T-cell (primary cell): ENCODE measurements around the gene ADK. TPM values are rescaled to one million over a fixed set of nuclear protein-coding genes. Genes with fewer than 3 reads are reported as not detected.

Experiments
- ATAC-seq, 4 experiments: fragments of 200-7000 bp in 3 of 4; fragments of 150-1000 bp in 1 of 4; cut with Tn5 transposase; replicated peaks in 1 of 4; 1 replicate in 3 of 4; 2 replicates in 1 of 4; pipeline ENCODE4 v1.10.0; 2021; ENCODE audit warnings: moderate library complexity in 3 of 4, mild to moderate bottlenecking in 2 of 4, moderate number of reproducible peaks in 1 of 4
- CTCF ChIA-PET, 2 donors: fragments of 300-600 bp; sonication (Branson Sonifier 250); formaldehyde crosslinking; loops; one replicate each; lab custom pipeline; 2022; ENCODE audit warnings: antibody characterized with exemption in 2 of 2; lab: Charles Lee
- POLR2A ChIA-PET, 2 donors: fragments of 300-600 bp; sonication (Branson Sonifier 250); formaldehyde crosslinking; loops; one replicate each; lab custom pipeline; 2022; ENCODE audit warnings: antibody characterized with exemption in 2 of 2; lab: Charles Lee
- DNase-seq, 35 experiments: peaks; one replicate each; pipeline versions ENCODE4 v3.0.0 to v3.0.0-alpha.2; 2013 to 2023
- H3K27ac ChIP-seq: one replicate; pipeline ENCODE4 v1.5.1; 2013; ENCODE audit warnings: low read length
- H3K27me3 ChIP-seq, 2 experiments: replicated peaks in 1 of 2; 1 replicate in 1 of 2; 2 replicates in 1 of 2; pipeline versions ENCODE4 v1.6.1 to v1.7.0; 2013; ENCODE audit warnings: low read length in 1 of 2, mixed read lengths in 1 of 2; ENCODE audit not compliant: control insufficient read depth in 2 of 2, insufficient read depth in 2 of 2; ENCODE audit errors: extremely low read depth in 1 of 2
- H3K36me3 ChIP-seq, 2 donors: 1 replicate in 1 of 2; 2 replicates in 1 of 2; pipeline versions ENCODE4 v1.6.1 to v1.7.0; 2013; ENCODE audit warnings: low read length in 1 of 2; ENCODE audit not compliant: control insufficient read depth in 2 of 2, insufficient read depth in 1 of 2; ENCODE audit errors: extremely low read depth in 1 of 2
- H3K4me1 ChIP-seq, 2 experiments: 1 replicate in 1 of 2; 2 replicates in 1 of 2; pipeline versions ENCODE4 v1.6.1 to v1.7.0; 2013; ENCODE audit warnings: low read length in 2 of 2, mixed read lengths in 1 of 2; ENCODE audit not compliant: insufficient read depth in 2 of 2, control insufficient read depth in 1 of 2; ENCODE audit errors: extremely low read depth in 1 of 2
- H3K4me3 ChIP-seq, 2 donors: 1 replicate in 1 of 2; 2 replicates in 1 of 2; pipeline versions ENCODE4 v1.5.1 to v1.7.0; 2013; ENCODE audit warnings: mild to moderate bottlenecking in 2 of 2, low read length in 1 of 2, moderate library complexity in 1 of 2; ENCODE audit not compliant: control insufficient read depth in 1 of 2; ENCODE audit errors: extremely low read depth in 1 of 2
- H3K9me3 ChIP-seq: 2 replicates; pipeline ENCODE4 v1.7.0; 2013
- H3K27ac Mint-ChIP-seq, 2 donors: one replicate each; pipeline ENCODE4 v1.8.0; 2020 to 2021; ENCODE audit warnings: mild to moderate bottlenecking in 2 of 2, mixed read lengths in 2 of 2
- H3K27me3 Mint-ChIP-seq, 2 donors: one replicate each; pipeline ENCODE4 v1.8.0; 2021 to 2022; ENCODE audit warnings: mixed read lengths in 2 of 2
- H3K36me3 Mint-ChIP-seq: one replicate; pipeline ENCODE4 v1.8.0; 2021; ENCODE audit warnings: mixed read lengths
- H3K4me1 Mint-ChIP-seq, 3 donors: one replicate each; pipeline ENCODE4 v1.8.0; 2020 to 2022; ENCODE audit warnings: mixed read lengths in 3 of 3, mild to moderate bottlenecking in 1 of 3
- H3K4me3 Mint-ChIP-seq, 3 donors: one replicate each; pipeline ENCODE4 v1.8.0; 2020 to 2022; ENCODE audit warnings: mild to moderate bottlenecking in 3 of 3, mixed read lengths in 3 of 3, moderate library complexity in 3 of 3
- H3K9me3 Mint-ChIP-seq, 3 donors: one replicate each; pipeline ENCODE4 v1.8.0; 2020 to 2022; ENCODE audit warnings: mixed read lengths in 3 of 3
- WGBS: methylation state at CpG from one replicate; pipeline ENCODE4 v1.1.5; 2013; ENCODE audit warnings: missing lambda C conversion rate; ENCODE audit not compliant: insufficient coverage; 5-methylcytosine and 5-hydroxymethylcytosine counted together
- total RNA-seq, 35 experiments: library from RNA in 6 of 35; stranded (reverse) in 6 of 35; fragments of 120-200 nt in 1 of 35; gene quantifications; one replicate each; pipeline versions ENCODE4 v1.2.1 to v1.2.4 and lab custom pipeline; 2013 to 2026

ADK gene
- total RNA-seq, 5 donors from 2014 or later (not counting 1 experiment from before 2014, with no cell fraction given) = 20.7 to 32.8 (median 23.6) TPM

GRCh38 chr10:74383642-74384041 is 232.6 kb downstream of the ADK start:
- H3K9me3 Mint-ChIP-seq = peaks cover 0 to 4% (median 0%) of the 10 kb centered on the region in 3 donors
- ChIA-PET CTCF (no interaction called here), POLR2A (no interaction called here)
- Histone ChIP-seq H3K9me3 (no peaks in the 10 kb centered on the region), H3K27me3 (no peaks in the 10 kb centered on the region), H3K4me3 (no peak overlapping the region), H3K27ac (no peak overlapping the region), H3K36me3 (no peaks in the 10 kb centered on the region), H3K4me1 (peaks cover 0 to 33% of the 10 kb centered on the region in 2 experiments)
- DNase-seq (peak in 1 of 35 experiments; percentile 13), ATAC-seq (peak; percentile 48 to 69 (median 62))
- H3K4me1 Mint-ChIP-seq = peaks cover 32 to 70% (median 37%) of the 10 kb centered on the region in 3 donors
- peak overlapping the region; percentile 40 to 93 for H3K27ac Mint-ChIP-seq
- H3K36me3 Mint-ChIP-seq = peaks cover 20% of the 10 kb centered on the region
- H3K4me3 Mint-ChIP-seq = peak overlapping the region in 1 of 3 donors; percentile 42
- H3K27me3 Mint-ChIP-seq = no peaks in the 10 kb centered on the region

GRCh38 chr10:74384615-74385183 is 233.7 kb downstream of the ADK start:
- Mint-ChIP-seq H3K36me3 (peaks cover 16% of the 10 kb centered on the region), H3K4me1 (peaks cover 35 to 68% (median 43%) of the 10 kb centered on the region in 3 donors), H3K9me3 (peaks cover 0 to 4% (median 0%) of the 10 kb centered on the region in 3 donors), H3K4me3 (peak overlapping the region in 1 of 3 donors; percentile 0), H3K27me3 (no peaks in the 10 kb centered on the region), H3K27ac (peak overlapping the region; percentile 0 to 53)
- no peak overlapping the region for H3K27ac ChIP-seq
- POLR2A ChIA-PET = interaction anchor here in 1 of 2 donors (0.5 kb wide), 1 partner anchor 132 kb away, joined by 6 read pairs; no protein-coding TSS in a partner anchor
- CTCF ChIA-PET = no interaction called here
- ATAC-seq (no peak), DNase-seq (no peak)
- 100% methylated on average over 1 of the region's 3 CpGs for WGBS
- H3K9me3 ChIP-seq = no peaks in the 10 kb centered on the region
- H3K36me3 ChIP-seq = no peaks in the 10 kb centered on the region
- H3K4me1 ChIP-seq = peaks cover 0 to 33% of the 10 kb centered on the region in 2 experiments
- no peaks in the 10 kb centered on the region for H3K27me3 ChIP-seq
- H3K4me3 ChIP-seq = no peak overlapping the region

- no peaks in the 10 kb centered on the region for H3K9me3 ChIP-seq
- DNase-seq (no peak), ATAC-seq (no peak)
- Mint-ChIP-seq H3K4me3 (no peak overlapping the region), H3K36me3 (peaks cover 17% of the 10 kb centered on the region), H3K27me3 (no peaks in the 10 kb centered on the region), H3K9me3 (peaks cover 0 to 4% (median 0%) of the 10 kb centered on the region in 3 donors), H3K4me1 (peaks cover 22 to 45% (median 25%) of the 10 kb centered on the region in 3 donors), H3K27ac (no peak overlapping the region)
- CTCF ChIA-PET = interaction anchor here in 1 of 2 donors (0.6 kb wide), 1 partner anchor 27 kb away, joined by 3 read pairs; no protein-coding TSS in a partner anchor
- H3K36me3 ChIP-seq = no peaks in the 10 kb centered on the region
- H3K27me3 ChIP-seq = no peaks in the 10 kb centered on the region
- no peak overlapping the region for H3K4me3 ChIP-seq
- H3K4me1 ChIP-seq = peaks cover 0 to 10% of the 10 kb centered on the region in 2 experiments
- POLR2A ChIA-PET = interaction anchor here in 1 of 2 donors (0.6 kb wide), 1 partner anchor 603 kb away, joined by 3 read pairs; no protein-coding TSS in a partner anchor
- no peak overlapping the region for H3K27ac ChIP-seq
Measured at GRCh38 chr10:74388801-74389200, 237.8 kb downstream of the ADK start.

DNA sequence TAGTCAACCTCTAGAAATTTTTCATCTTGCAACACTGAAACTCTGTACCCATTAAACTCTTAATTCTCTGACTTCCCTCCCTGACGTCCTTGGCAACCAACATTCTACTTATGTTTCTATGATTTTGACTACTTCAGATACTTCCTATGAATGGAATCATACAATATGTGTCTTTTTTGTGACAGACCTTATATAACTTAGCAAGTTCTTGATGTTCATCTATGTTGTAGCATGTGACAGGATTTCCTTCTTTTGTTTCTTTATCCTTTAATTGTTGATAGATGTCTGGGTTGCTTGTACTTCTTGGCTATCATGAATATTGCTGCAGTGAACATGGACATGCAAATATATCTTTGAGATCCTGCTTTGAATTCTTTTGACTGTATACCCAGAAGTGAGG is 240.8 kb downstream of the ADK start:
- Histone ChIP-seq H3K27ac (no peak overlapping the region), H3K36me3 (peaks cover 0 to 2% of the 10 kb centered on the region in 2 donors), H3K9me3 (no peaks in the 10 kb centered on the region), H3K27me3 (no peaks in the 10 kb centered on the region), H3K4me1 (no peaks in the 10 kb centered on the region), H3K4me3 (no peak overlapping the region)
- no CpG with 5 or more reads among the region's 1 CpG for WGBS
- H3K9me3 Mint-ChIP-seq = no peaks in the 10 kb centered on the region
- ATAC-seq (peak in 1 of 4 experiments; percentile 84), DNase-seq (no peak)
- no peaks in the 10 kb centered on the region for H3K27me3 Mint-ChIP-seq
- CTCF ChIA-PET = no interaction called here
- H3K4me1 Mint-ChIP-seq = peaks cover 15 to 20% (median 15%) of the 10 kb centered on the region in 3 donors
- no peak overlapping the region for H3K4me3 Mint-ChIP-seq
- peaks cover 28% of the 10 kb centered on the region for H3K36me3 Mint-ChIP-seq
- POLR2A ChIA-PET = no interaction called here
- no peak overlapping the region for H3K27ac Mint-ChIP-seq

GRCh38 chr10:74394416-74394969 is 243.5 kb downstream of the ADK start:
- Histone ChIP-seq H3K36me3 (peaks cover 0 to 2% of the 10 kb centered on the region in 2 donors), H3K9me3 (no peaks in the 10 kb centered on the region), H3K4me1 (no peaks in the 10 kb centered on the region), H3K27me3 (no peaks in the 10 kb centered on the region), H3K27ac (no peak overlapping the region), H3K4me3 (no peak overlapping the region)
- H3K36me3 Mint-ChIP-seq = peaks cover 29% of the 10 kb centered on the region
- no peak for DNase-seq
- H3K4me3 Mint-ChIP-seq = no peak overlapping the region
- WGBS = no CpG with 5 or more reads among the region's 3 CpGs
- H3K27ac Mint-ChIP-seq = no peak overlapping the region
- peaks cover 9 to 13% (median 12%) of the 10 kb centered on the region in 3 donors for H3K4me1 Mint-ChIP-seq
- CTCF ChIA-PET = no interaction called here
- POLR2A ChIA-PET = no interaction called here
- H3K27me3 Mint-ChIP-seq = no peaks in the 10 kb centered on the region
- no peak for ATAC-seq
- H3K9me3 Mint-ChIP-seq = no peaks in the 10 kb centered on the region

DNA sequence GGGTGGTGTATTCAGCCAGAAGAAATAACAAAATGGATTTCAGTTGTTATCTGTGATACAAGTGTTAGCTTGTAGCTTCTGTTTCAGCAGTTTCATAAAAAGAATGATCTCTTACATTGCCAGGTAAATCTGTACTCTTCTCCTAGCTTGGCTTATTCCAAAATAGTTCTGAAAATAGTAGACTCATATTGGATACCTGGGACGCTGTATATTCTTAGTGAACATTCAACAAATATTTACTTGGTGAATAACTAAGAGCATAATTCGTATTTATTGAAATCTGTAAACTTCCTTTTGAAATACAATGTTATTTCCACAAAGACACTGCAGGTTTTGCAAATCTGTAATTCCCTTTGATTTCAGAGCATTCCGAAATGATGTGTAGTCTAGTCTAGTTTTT is 249.2 kb downstream of the ADK start:
- ChIA-PET POLR2A (no interaction called here), CTCF (no interaction called here)
- ATAC-seq = no peak
- H3K27ac ChIP-seq = no peak overlapping the region
- no peak for DNase-seq
- Mint-ChIP-seq H3K9me3 (no peaks in the 10 kb centered on the region), H3K27ac (no peak overlapping the region), H3K4me1 (peaks cover 0 to 5% (median 0%) of the 10 kb centered on the region in 3 donors), H3K36me3 (peaks cover 48% of the 10 kb centered on the region), H3K27me3 (no peaks in the 10 kb centered on the region), H3K4me3 (no peak overlapping the region)
- H3K4me1 ChIP-seq = no peaks in the 10 kb centered on the region
- H3K27me3 ChIP-seq = no peaks in the 10 kb centered on the region
- H3K36me3 ChIP-seq = peaks cover 0 to 2% of the 10 kb centered on the region in 2 donors
- H3K9me3 ChIP-seq = no peaks in the 10 kb centered on the region
- no CpG with 5 or more reads among the region's 3 CpGs for WGBS
- no peak overlapping the region for H3K4me3 ChIP-seq
